DOHH2 (cell line): Measurements from ENCODE around the gene SULT2B1.

ENCODE experiments used
- CTCF ChIP-seq: fragments of 200-600 bp; sonication (generic); IDR thresholded peaks from one replicate; pipeline ENCODE4 v1.5.1; 2014; ENCODE audit warnings: antibody characterized with exemption, mild to moderate bottlenecking, low read depth, low read length; ENCODE audit not compliant: poor library complexity, severe bottlenecking
- EZH2phosphoT487 ChIP-seq: fragments of 200-600 bp; sonication (generic); IDR thresholded peaks from 2 replicates; pipeline ENCODE4 v1.6.1; 2017; ENCODE audit warnings: borderline replicate concordance, mild to moderate bottlenecking, antibody characterized with exemption, low read length, moderate library complexity, mixed read lengths

GRCh38 chr19:48591021-48591420 lies 39.0 kb downstream of the SULT2B1 start:
- TF ChIP-seq CTCF (no peak), EZH2phosphoT487 (no peak)
